CD14-positive monocyte (primary cell): ENCODE results near the gene EPHA1. TPM values are rescaled to one million over a fixed set of nuclear protein-coding genes. Genes with fewer than 3 reads are reported as not detected.

Experiments used
- DNase-seq, 3 donors: peaks; one replicate each; pipeline ENCODE4 v3.0.0-alpha.2; 2011 to 2022
- H2AFZ ChIP-seq: 2 replicates; pipeline ENCODE4 v1.6.0; 2012; ENCODE audit warnings: mild to moderate bottlenecking, low read depth, low read length, inconsistent platforms; ENCODE audit not compliant: insufficient read depth, poor library complexity, severe bottlenecking
- H3K27ac ChIP-seq, 2 donors: 1 replicate in 1 of 2; 2 replicates in 1 of 2; pipeline ENCODE4 v1.5.1; 2012 to 2013; ENCODE audit warnings: low read length in 2 of 2, control low read depth in 1 of 2, inconsistent platforms in 1 of 2, low read depth in 1 of 2, mild to moderate bottlenecking in 1 of 2
- H3K27me3 ChIP-seq, 2 donors: one replicate each; pipeline versions ENCODE4 v1.6.0 to v1.6.1; 2011 to 2013; ENCODE audit warnings: low read length in 2 of 2; ENCODE audit not compliant: control insufficient read depth in 2 of 2, insufficient read depth in 2 of 2
- H3K36me3 ChIP-seq, 2 donors: replicated peaks in 1 of 2; 1 replicate in 1 of 2; 2 replicates in 1 of 2; pipeline versions ENCODE4 v1.5.1 to v1.6.1; 2012 to 2013; ENCODE audit warnings: low read length in 2 of 2, control low read depth in 1 of 2, inconsistent platforms in 1 of 2, mild to moderate bottlenecking in 1 of 2; ENCODE audit not compliant: insufficient read depth in 2 of 2, control insufficient read depth in 1 of 2
- H3K4me1 ChIP-seq, 2 donors: 1 replicate in 1 of 2; 2 replicates in 1 of 2; pipeline versions ENCODE4 v1.5.1 to v1.6.1; 2012 to 2013; ENCODE audit warnings: low read length in 2 of 2, control low read depth in 1 of 2, inconsistent platforms in 1 of 2, mild to moderate bottlenecking in 1 of 2, moderate library complexity in 1 of 2; ENCODE audit not compliant: insufficient read depth in 2 of 2, control insufficient read depth in 1 of 2
- H3K4me2 ChIP-seq: replicated peaks from 2 replicates; pipeline ENCODE3; 2012; ENCODE audit warnings: low read length, moderate library complexity, mild to moderate bottlenecking; ENCODE audit not compliant: poor library complexity, severe bottlenecking; ENCODE audit errors: extremely low read depth
- H3K4me3 ChIP-seq, 3 experiments: fragments of 200-600 bp in 1 of 3; sonication (generic) in 1 of 3; replicated peaks in 1 of 3; 1 replicate in 2 of 3; 2 replicates in 1 of 3; pipeline ENCODE4 v1.5.1; 2011 to 2013; ENCODE audit warnings: low read length in 3 of 3, mild to moderate bottlenecking in 3 of 3, control low read depth in 2 of 3, low read depth in 2 of 3, inconsistent platforms in 1 of 3, moderate library complexity in 1 of 3
- H3K79me2 ChIP-seq: 2 replicates; pipeline ENCODE4 v1.6.0; 2012; ENCODE audit warnings: mild to moderate bottlenecking, control low read depth, inconsistent platforms, low read length, moderate library complexity; ENCODE audit not compliant: insufficient read depth
- H3K9ac ChIP-seq: 2 replicates; pipeline ENCODE4 v1.6.0; 2017; ENCODE audit warnings: low read length, mild to moderate bottlenecking; ENCODE audit not compliant: insufficient read depth, poor library complexity, severe bottlenecking
- H3K9me3 ChIP-seq, 2 donors: replicated peaks in 1 of 2; 1 replicate in 1 of 2; 2 replicates in 1 of 2; pipeline versions ENCODE4 v1.5.1 to v1.6.1; 2012 to 2013; ENCODE audit warnings: low read length in 2 of 2, control low read depth in 1 of 2; ENCODE audit not compliant: control insufficient read depth in 1 of 2, insufficient read depth in 1 of 2
- H4K20me1 ChIP-seq: 2 replicates; pipeline ENCODE4 v1.6.0; 2012; ENCODE audit warnings: mild to moderate bottlenecking, low read length, control low read depth, moderate library complexity; ENCODE audit not compliant: insufficient read depth
- H3K27ac Mint-ChIP-seq, 7 donors: one replicate each; pipeline ENCODE4 v1.8.0; 2020; ENCODE audit warnings: mild to moderate bottlenecking in 7 of 7, mixed read lengths in 7 of 7, moderate library complexity in 6 of 7, inconsistent platforms in 2 of 7
- H3K27me3 Mint-ChIP-seq, 3 donors: one replicate each; pipeline ENCODE4 v1.8.0; 2021 to 2022; ENCODE audit warnings: low read depth in 3 of 3, mild to moderate bottlenecking in 3 of 3, mixed read lengths in 3 of 3, moderate library complexity in 3 of 3, inconsistent platforms in 1 of 3
- H3K36me3 Mint-ChIP-seq, 2 donors: one replicate each; pipeline ENCODE4 v1.8.0; 2020; ENCODE audit warnings: mixed read lengths in 2 of 2, inconsistent platforms in 1 of 2, mild to moderate bottlenecking in 1 of 2
- H3K4me1 Mint-ChIP-seq: one replicate; pipeline ENCODE4 v1.8.0; 2020; ENCODE audit warnings: mild to moderate bottlenecking, mixed read lengths
- H3K4me3 Mint-ChIP-seq, 2 donors: one replicate each; pipeline ENCODE4 v1.8.0; 2020; ENCODE audit warnings: mild to moderate bottlenecking in 2 of 2, mixed read lengths in 2 of 2, moderate library complexity in 1 of 2
- H3K9me3 Mint-ChIP-seq, 7 donors: one replicate each; pipeline ENCODE4 v1.8.0; 2020 to 2022; ENCODE audit warnings: mixed read lengths in 7 of 7, mild to moderate bottlenecking in 6 of 7, moderate library complexity in 6 of 7, inconsistent platforms in 2 of 7
- WGBS: methylation state at CpG from one replicate; pipeline ENCODE4 v1.1.5; 2013; ENCODE audit warnings: missing lambda C conversion rate; ENCODE audit not compliant: insufficient coverage; 5-methylcytosine and 5-hydroxymethylcytosine counted together
- intact Hi-C, 2 donors: fragments of 100-400 bp; cut with micrococcal nuclease; formaldehyde crosslinking; loops; one replicate each; pipeline versions ENCODE4 v1.15.0 to v1.15.1; 2023
- polyA plus RNA-seq, 3 donors: library from polyadenylated mRNA; depleted of rRNA in 1 of 3; unstranded in 2 of 3; stranded (reverse) in 1 of 3; fragments of 300-500 nt in 2 of 3; fragments of >200 nt in 1 of 3; fragmentation: Illumina TruSeq in 2 of 3; gene quantifications; 1 replicate in 2 of 3; 2 replicates in 1 of 3; pipeline ENCODE4 v1.2.3, GENCODE V29; 2012 to 2021
- TF ChIP-seq, protein P1 (sequence below): fragments of 200-600 bp; IDR thresholded peaks from one replicate; pipeline ENCODE4 v1.8.0; 2022; ENCODE audit warnings: antibody characterized with exemption, mild to moderate bottlenecking

EPHA1 gene
- polyA plus RNA-seq, 3 donors: 0.50 to 0.95 TPM; not detected in 1

DNA sequence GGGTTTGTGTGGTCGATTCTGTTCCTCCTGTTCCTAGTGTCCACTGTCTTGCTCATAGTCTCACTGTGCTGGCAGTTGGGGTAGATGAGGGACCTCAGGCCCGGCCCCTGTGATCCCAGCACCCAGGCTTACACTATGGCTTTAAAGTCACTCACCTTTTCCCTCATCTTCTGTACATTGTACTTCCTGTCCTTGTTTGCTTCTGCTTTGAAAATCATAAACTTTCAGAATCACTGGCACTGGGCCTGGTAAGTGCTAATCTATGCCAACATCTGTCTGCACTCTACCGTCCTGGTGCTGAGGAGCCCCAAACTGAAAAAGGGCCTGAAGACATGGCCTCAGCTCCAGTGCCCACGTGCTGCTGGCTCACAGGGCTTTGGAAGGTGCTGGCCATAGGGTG is 28.9 kb upstream of the EPHA1 start:
- Histone ChIP-seq H4K20me1 (no peaks in the 10 kb centered on the region), H3K79me2 (no peaks in the 10 kb centered on the region), H3K9ac (no peak overlapping the region), H3K27me3 (no peaks in the 10 kb centered on the region), H2AFZ (peak overlapping the region; percentile 60), H3K9me3 (no peaks in the 10 kb centered on the region), H3K4me3 (no peak overlapping the region), H3K4me1 (peaks cover 8 to 9% of the 10 kb centered on the region in 2 donors), H3K36me3 (peaks cover 0 to 34% of the 10 kb centered on the region in 2 donors), H3K27ac (peak overlapping the region in 1 of 2 donors; percentile 49), H3K4me2 (no peak overlapping the region)
- Mint-ChIP-seq H3K9me3 (no peaks in the 10 kb centered on the region), H3K27ac (peak overlapping the region in 4 of 7 donors; percentile 44 to 79 (median 69)), H3K4me3 (peak overlapping the region; percentile 20 to 40), H3K4me1 (peaks cover 15% of the 10 kb centered on the region), H3K27me3 (no peaks in the 10 kb centered on the region), H3K36me3 (peaks cover 17 to 27% of the 10 kb centered on the region in 2 donors)
- TF ChIP-seq, protein P1, sequence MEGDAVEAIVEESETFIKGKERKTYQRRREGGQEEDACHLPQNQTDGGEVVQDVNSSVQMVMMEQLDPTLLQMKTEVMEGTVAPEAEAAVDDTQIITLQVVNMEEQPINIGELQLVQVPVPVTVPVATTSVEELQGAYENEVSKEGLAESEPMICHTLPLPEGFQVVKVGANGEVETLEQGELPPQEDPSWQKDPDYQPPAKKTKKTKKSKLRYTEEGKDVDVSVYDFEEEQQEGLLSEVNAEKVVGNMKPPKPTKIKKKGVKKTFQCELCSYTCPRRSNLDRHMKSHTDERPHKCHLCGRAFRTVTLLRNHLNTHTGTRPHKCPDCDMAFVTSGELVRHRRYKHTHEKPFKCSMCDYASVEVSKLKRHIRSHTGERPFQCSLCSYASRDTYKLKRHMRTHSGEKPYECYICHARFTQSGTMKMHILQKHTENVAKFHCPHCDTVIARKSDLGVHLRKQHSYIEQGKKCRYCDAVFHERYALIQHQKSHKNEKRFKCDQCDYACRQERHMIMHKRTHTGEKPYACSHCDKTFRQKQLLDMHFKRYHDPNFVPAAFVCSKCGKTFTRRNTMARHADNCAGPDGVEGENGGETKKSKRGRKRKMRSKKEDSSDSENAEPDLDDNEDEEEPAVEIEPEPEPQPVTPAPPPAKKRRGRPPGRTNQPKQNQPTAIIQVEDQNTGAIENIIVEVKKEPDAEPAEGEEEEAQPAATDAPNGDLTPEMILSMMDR: no peak
- intact Hi-C loops: no loop called here
- DNase-seq: no peak
- WGBS: 14% methylated on average over 2 of the region's 4 CpGs

DNA sequence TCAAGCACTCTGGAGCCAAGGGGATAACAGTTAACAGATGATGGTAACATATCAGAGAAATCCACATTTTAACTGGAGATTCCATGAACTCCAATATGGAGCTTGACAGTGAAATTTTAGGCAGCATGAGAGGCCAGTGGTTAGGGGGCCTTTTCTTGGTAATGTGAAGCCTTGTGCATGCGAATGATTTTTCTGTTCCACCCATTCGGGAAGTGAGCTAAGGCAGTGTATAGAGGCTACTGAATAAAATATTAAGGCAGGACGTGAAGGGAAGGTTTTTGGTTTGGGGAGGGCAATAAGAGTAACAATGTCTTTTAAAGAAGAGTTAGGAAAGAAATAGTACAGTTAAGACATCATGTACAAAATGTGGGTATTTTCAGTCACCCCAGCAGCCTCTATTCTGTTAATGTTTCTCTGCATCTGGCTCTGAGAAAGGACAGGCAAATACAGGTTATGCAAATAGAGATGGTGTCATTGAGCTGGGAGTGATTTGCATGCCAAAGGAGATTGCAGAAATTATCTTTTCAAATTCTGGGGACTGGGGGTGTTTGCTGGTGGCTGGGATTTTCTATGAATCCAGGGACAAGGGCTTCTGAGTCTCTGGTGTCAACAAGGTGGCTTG is 27.8 kb upstream of the EPHA1 start:
- peaks cover 0 to 27% of the 10 kb centered on the region in 2 donors for H3K36me3 ChIP-seq
- TF ChIP-seq, protein P1: no peak
- 100% methylated on average over 1 of the region's 3 CpGs for WGBS
- Mint-ChIP-seq H3K4me1 (peaks cover 15% of the 10 kb centered on the region), H3K9me3 (no peaks in the 10 kb centered on the region), H3K4me3 (no peak overlapping the region), H3K27ac (peak overlapping the region in 1 of 7 donors; percentile 58), H3K36me3 (peaks cover 14 to 30% of the 10 kb centered on the region in 2 donors), H3K27me3 (no peaks in the 10 kb centered on the region)
- DNase-seq: no peak
- no peaks in the 10 kb centered on the region for H3K27me3 ChIP-seq
- H4K20me1 ChIP-seq: no peaks in the 10 kb centered on the region
- peaks cover 3% of the 10 kb centered on the region for H3K79me2 ChIP-seq
- no peaks in the 10 kb centered on the region for H3K9me3 ChIP-seq
- peaks cover 8 to 9% of the 10 kb centered on the region in 2 donors for H3K4me1 ChIP-seq
- no peak overlapping the region for H3K4me2 ChIP-seq
- intact Hi-C loops: no loop called here
- peak overlapping the region in 1 of 2 donors; percentile 49 for H3K27ac ChIP-seq
- no peak overlapping the region for H3K4me3 ChIP-seq
- no peak overlapping the region for H2AFZ ChIP-seq
- H3K9ac ChIP-seq: no peak overlapping the region
